Erythroblast (primary cell): ENCODE measurements around the gene TBXT.

ENCODE experiments used
- GATA1 ChIP-seq: IDR thresholded peaks from 2 replicates; pipeline ENCODE4 v1.6.1; 2011; ENCODE audit warnings: low read depth, mild to moderate bottlenecking, control low read depth, low read length, moderate library complexity
- POLR2A ChIP-seq: IDR thresholded peaks from 2 replicates; pipeline ENCODE4 v1.6.1; 2011; ENCODE audit warnings: mild to moderate bottlenecking, low read length

- TF ChIP-seq POLR2A (no peak), GATA1 (no peak)
These were observed 52.0 kb downstream of the TBXT start for GRCh38 chr6:166115609-166116008.
